ENCODE results near the gene EARS2.
"Not testable (repeated sequence)": the region's sequence is repeated elsewhere in the genome, so short reads cannot be mapped to it uniquely, and the experiment has no call there.

The EARS2 gene

GRCh38 chr16:23566724-23567123, 9.6 kb upstream of the EARS2 start:
- no peak for DNase-seq

GRCh38 chr16:23564575-23565363, 7.6 kb upstream of the EARS2 start:
- no peak for DNase-seq

DNA sequence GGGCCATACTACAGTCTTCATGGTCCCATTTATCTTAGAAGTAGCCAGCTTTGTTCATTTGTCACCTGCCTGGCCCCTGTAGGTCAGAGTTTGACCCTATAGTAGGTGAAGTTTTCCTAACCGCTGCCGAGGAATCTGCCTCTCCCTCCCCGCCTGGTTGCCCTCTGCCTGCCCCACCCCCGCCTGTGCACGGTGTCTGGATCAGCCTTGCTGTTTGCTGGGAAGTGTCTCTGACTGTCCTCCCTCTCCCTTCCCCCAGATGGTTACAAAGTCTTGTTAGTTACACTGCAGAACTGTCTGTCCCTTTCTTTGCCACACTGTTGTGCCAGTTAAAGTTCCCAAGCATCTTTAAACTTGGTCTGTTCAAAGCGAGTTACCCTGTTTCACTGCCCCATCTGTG, 6.0 kb upstream of the EARS2 start:
- DNase-seq, result no peak

DNA sequence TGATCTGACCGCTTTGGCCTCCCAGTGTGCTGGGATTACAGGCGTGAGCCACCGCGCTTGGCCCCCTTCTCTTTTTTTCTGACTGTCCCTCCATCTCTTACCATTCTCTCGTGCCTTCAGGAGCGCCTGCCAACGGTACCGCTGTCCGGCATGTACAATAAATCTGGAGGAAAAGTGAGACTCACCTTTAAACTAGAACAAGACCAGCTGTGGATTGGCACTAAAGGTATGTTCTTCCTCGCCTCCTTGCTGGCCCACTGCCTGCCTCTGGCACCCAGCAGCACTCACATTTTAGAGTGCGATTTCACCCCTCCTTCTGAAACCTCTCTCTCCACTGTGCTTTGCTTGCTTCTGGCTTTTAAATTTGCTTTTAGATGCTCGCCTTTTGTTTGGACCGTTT, 5.4 kb upstream of the EARS2 start:
- no peak for DNase-seq

- no peak for DNase-seq
These were observed 4.4 kb upstream of the EARS2 start for GRCh38 chr16:23561586-23561985.

DNA sequence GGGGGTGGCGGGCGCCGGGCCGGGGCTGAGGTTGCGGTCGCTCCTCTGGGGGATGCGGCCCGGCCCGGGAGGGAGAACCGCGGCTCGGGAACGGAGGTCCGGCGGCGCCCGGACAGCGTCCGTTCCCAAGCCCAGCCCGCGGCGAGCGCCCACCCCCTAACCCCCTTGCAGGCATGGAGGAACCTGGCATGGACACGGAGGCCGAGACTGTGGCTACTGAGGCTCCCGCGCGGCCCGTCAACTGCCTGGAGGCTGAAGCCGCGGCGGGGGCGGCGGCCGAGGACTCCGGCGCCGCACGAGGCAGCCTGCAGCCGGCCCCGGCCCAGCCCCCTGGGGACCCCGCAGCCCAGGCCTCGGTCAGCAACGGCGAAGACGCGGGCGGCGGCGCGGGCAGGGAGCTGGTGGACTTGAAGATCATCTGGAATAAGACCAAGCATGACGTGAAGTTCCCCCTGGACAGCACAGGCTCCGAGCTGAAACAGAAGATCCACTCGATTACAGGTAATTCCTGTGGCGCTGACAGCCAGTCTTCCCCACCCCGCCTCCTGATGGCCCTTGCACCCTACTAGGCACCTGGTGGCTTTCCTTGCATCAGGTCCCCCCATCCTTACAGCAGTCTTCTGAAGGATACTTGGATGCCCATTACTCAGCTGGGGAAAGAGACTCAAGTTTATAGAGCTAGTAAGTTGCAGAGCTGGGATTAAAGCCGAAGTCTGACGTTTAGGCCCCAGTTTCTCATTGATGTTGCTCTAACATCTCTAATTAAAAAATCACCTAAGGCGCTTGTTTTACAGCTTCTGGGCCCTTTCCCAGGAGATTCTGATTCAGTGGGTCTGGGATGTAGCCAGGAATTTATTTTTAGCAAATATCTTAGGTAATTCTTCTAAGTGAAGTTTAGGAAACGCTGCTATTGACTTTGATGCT, 891 bp upstream of the EARS2 start:
- no peak for DNase-seq

GRCh38 chr16:23554536-23554935, 2.6 kb downstream of the EARS2 start:
- DNase-seq, result no peak

GRCh38 chr16:23552161-23552560, 5.0 kb downstream of the EARS2 start:
- no peak for DNase-seq

GRCh38 chr16:23549938-23550337, 7.2 kb downstream of the EARS2 start:
- no peak for DNase-seq

DNA sequence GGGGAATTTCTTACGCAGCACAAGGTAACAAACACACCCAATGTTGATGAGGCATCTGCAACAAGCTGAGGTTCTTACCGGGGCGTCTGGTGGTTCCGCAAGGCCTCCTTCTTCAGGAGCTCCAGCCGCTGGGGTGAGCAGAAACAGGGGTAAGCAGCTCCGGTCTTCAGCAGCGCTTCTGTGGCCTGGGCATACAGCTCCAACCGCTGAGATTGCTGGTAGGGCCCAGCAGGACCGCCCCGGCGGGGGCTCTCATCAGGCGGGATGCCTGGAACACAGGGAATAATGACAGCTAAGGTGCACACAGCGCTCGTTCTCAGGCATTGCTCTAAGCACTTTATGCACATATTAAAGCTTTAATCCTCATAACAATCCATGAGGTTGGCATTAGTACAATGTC, 12.7 kb downstream of the EARS2 start:
- no peak for DNase-seq

DNA sequence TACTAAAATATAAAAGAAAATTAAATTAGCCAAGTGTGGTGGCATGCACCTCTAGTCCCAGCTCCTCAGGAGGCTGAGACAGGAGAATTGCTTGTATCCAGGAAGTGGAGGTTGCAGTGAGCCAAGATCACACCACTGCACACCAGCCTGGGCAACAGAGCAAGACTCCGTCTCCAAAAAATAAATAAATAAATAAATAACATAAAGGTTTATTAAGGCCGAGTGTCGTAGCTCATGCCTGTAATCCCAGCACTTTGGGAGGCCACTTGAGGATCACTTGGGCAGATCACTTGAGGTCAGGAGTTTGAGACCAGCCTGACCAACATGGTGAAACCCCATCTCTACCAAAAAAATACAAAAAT, 16.4 kb downstream of the EARS2 start:
- not testable (repeated sequence) for DNase-seq

GRCh38 chr16:23539984-23540816, 16.9 kb downstream of the EARS2 start:
- DNase-seq, result no peak

- no peak for DNase-seq
These were observed 18.3 kb downstream of the EARS2 start for GRCh38 chr16:23538919-23539278.

GRCh38 chr16:23537390-23537789, 19.8 kb downstream of the EARS2 start:
- DNase-seq, result no peak

GRCh38 chr16:23535901-23536300, 21.2 kb downstream of the EARS2 start:
- DNase-seq, result no peak

DNA sequence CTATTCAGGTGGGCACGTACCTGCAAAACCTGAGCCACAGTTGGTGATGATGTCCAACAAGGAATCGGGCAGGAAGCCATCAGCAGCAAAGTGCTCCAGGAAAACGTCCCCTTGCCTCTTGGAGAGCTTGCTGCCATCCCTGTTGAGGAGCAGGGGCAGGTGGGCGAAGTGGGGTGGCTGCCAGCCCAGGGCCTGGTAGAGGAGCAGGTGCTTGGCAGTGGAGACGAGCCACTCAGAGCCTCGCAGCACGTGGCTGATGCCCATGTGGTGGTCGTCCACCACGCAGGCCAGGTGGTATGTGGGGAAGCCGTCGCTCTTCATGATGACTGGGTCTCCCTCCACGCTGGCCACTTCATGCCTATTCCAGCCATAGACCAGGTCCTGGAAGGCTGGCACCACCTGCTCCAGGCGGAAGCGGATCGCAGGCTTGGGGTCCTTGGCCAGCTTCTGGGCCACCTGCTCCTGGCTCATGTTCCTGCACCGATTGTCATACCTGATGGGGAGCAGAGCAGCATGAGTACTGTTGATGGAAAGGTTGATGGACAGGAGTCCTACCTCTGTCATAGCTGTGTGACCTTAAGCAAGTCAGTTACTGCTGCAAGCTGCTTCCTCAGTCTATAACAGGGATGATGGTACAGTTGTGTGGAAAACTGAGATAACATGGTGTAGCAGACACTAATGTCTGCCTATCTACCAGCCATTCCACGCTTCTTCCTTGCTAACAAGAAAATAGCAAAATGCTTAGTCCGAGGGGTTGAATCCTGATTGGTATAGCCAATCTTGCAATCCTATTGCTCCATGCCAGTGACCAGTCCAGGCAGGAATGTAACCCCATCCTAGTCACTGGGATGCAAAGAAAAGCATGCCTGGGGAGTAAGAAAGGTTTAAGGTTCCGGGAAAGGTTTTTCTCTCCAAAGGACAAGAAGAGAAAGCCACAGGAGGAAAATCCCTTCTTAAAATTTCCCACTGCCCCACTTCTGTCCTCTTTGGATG, 22.0 kb downstream of the EARS2 start:
- no peak for DNase-seq

DNA sequence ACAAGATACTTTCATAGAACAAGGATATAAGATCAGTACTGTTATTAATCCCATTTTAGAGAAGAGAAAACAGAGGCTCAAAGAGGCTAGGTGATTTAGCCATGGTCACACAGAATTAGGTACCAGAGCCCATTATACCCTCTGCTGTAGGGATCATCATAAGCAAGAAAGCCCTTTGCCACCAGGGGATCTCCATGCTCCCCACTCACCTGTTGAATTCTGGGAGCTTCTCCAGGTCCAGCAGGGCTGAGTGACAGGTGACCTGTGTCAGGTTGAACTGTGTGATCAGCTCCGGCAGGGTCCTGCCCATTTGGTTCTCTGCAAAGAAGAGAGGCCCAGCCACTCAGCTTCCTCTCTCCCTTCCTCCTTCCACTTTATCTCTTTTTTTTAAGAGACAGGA, 24.7 kb downstream of the EARS2 start:
- no peak for DNase-seq

- DNase-seq, result no peak
These were observed 27.1 kb downstream of the EARS2 start for GRCh38 chr16:23530062-23530461.

- no peak for DNase-seq
These were observed 28.4 kb downstream of the EARS2 start for GRCh38 chr16:23528644-23529310.

DNA sequence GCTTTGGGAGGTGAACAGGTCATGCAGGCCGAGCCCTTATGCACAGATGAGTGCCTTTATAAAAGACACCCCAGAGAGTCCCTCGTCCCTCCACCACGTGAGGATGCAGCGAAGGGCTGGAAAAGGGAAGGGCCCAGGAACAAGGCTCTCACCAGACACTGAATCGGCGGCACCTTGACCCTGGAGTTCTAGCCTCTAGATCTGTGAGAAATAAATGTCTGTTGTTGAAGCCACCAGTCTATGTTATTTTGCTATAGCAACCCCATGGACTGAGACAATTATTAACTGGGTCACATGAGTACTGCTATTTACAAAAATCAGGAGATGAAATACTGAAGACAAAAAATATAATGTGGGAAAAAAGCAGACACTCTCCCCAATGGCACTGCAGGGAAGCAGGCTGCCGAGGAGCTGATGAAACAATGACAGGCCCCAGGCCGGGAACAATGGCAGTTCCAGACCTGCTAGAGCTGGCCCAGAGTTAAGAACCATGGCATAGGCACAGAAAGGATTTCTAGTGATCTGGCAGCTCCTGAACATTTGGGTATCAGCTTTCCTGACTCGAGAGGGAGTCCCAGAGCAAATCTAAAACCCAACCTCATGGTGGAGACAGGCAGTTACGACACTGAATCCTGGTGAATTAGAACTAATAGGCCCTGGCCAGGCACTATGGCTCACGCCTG, 29.0 kb downstream of the EARS2 start:
- no peak for DNase-seq

- no peak for DNase-seq
These were observed 32.3 kb downstream of the EARS2 start for GRCh38 chr16:23524886-23525285.
